SK-N-SH treated with all-trans-retinoic acid at 6 μM for 48 hours (cell line): ENCODE data around the gene ROBO2.

Experiments
- PATZ1 ChIP-seq: fragments of 250-450 bp; sonication (Bioruptor Pico); IDR thresholded peaks from 2 replicates; pipeline ENCODE4 v1.8.0; 2020; ENCODE audit warnings: mild to moderate bottlenecking, moderate library complexity, borderline replicate concordance
- RARB ChIP-seq: fragments of 250-450 bp; sonication (Bioruptor Pico); IDR thresholded peaks from 2 replicates; pipeline ENCODE4 v1.8.0; 2021; ENCODE audit warnings: mild to moderate bottlenecking, moderate library complexity
- TSHZ2 ChIP-seq: fragments of 250-450 bp; sonication (Bioruptor Pico); IDR thresholded peaks from 2 replicates; pipeline ENCODE4 v1.5.0; 2020; ENCODE audit warnings: mild to moderate bottlenecking, moderate library complexity

- TF ChIP-seq TSHZ2 (no peak), RARB (no peak), PATZ1 (no peak)
These were observed 336.6 kb downstream of the ROBO2 start for GRCh38 chr3:77376511-77376910.
